ENCODE data around the gene ATP2A3. TPM values are rescaled to one million over a fixed set of nuclear protein-coding genes. Genes with fewer than 3 reads are reported as not detected.
"Not testable (repeated sequence)": the region's sequence is repeated elsewhere in the genome, so short reads cannot be mapped to it uniquely, and the experiment has no call there.

The ATP2A3 gene
- total RNA-seq, 1 donor from 2014 or later: 1.5 TPM

- Histone ChIP-seq H3K36me3 (ENCODE audit: insufficient read depth, low read length) (no peaks in the 10 kb centered on the region), H3K4me3 (ENCODE audit: insufficient read depth, low read depth, low read length) (no peak overlapping the region), H3K27ac (ENCODE audit: low read depth, low read length) (no peak overlapping the region), H3K4me1 (ENCODE audit: insufficient read depth, low read length) (no peaks in the 10 kb centered on the region), H3K9me3 (ENCODE audit: insufficient read depth, low read depth, low read length) (no peaks in the 10 kb centered on the region), H3K27me3 (ENCODE audit: insufficient read depth, low read length) (no peaks in the 10 kb centered on the region), H2AFZ (ENCODE audit: low read depth, low read length) (no peak overlapping the region), H4K20me1 (ENCODE audit: insufficient read depth, low read length) (no peaks in the 10 kb centered on the region), H3K9ac (ENCODE audit: low read length) (no peak overlapping the region), H3K79me2 (ENCODE audit: insufficient read depth, low read length) (no peaks in the 10 kb centered on the region), H3K4me2 (ENCODE audit: low read length) (no peak overlapping the region)
- no peak overlapping the region for H3K27ac Mint-ChIP-seq (ENCODE audit: unreplicated experiment)
- no peak overlapping the region for H3K4me3 Mint-ChIP-seq (ENCODE audit: unreplicated experiment)
- H3K36me3 Mint-ChIP-seq (ENCODE audit: low read depth, unreplicated experiment): no peaks in the 10 kb centered on the region
- no peak for DNase-seq (ENCODE audit: low read depth)
- no peaks in the 10 kb centered on the region for H3K4me1 Mint-ChIP-seq (ENCODE audit: low read depth, unreplicated experiment)
- peaks cover 4% of the 10 kb centered on the region for H3K27me3 Mint-ChIP-seq (ENCODE audit: low read depth, unreplicated experiment)
- no peak for TF ChIP-seq EZH2 (IDR thresholded peaks at IDR 0.05; ENCODE audit: insufficient read depth, low read length)
- no peak for TF ChIP-seq CTCF (IDR thresholded peaks at IDR 0.05; ENCODE audit: insufficient read depth, low read depth, low read length)
- FAIRE-seq: no peak
- H3K9me3 Mint-ChIP-seq (ENCODE audit: unreplicated experiment): peaks cover 20% of the 10 kb centered on the region
These were observed 30.0 kb upstream of the ATP2A3 start for GRCh38 chr17:3994221-3994576.

- DNase-seq (ENCODE audit: low read depth) (no peak), FAIRE-seq (no peak)
- Histone ChIP-seq H3K9ac (ENCODE audit: low read length) (no peak overlapping the region), H3K79me2 (ENCODE audit: insufficient read depth, low read length) (no peaks in the 10 kb centered on the region), H3K9me3 (ENCODE audit: insufficient read depth, low read depth, low read length) (no peaks in the 10 kb centered on the region), H2AFZ (ENCODE audit: low read depth, low read length) (no peak overlapping the region), H3K36me3 (ENCODE audit: insufficient read depth, low read length) (no peaks in the 10 kb centered on the region), H3K4me3 (ENCODE audit: insufficient read depth, low read depth, low read length) (no peak overlapping the region), H3K4me1 (ENCODE audit: insufficient read depth, low read length) (no peaks in the 10 kb centered on the region), H3K27me3 (ENCODE audit: insufficient read depth, low read length) (no peaks in the 10 kb centered on the region), H3K27ac (ENCODE audit: low read depth, low read length) (no peak overlapping the region), H3K4me2 (ENCODE audit: low read length) (no peak overlapping the region), H4K20me1 (ENCODE audit: insufficient read depth, low read length) (no peaks in the 10 kb centered on the region)
- Mint-ChIP-seq H3K4me3 (ENCODE audit: unreplicated experiment) (no peak overlapping the region), H3K27me3 (ENCODE audit: low read depth, unreplicated experiment) (peaks cover 4% of the 10 kb centered on the region), H3K27ac (ENCODE audit: unreplicated experiment) (no peak overlapping the region), H3K36me3 (ENCODE audit: low read depth, unreplicated experiment) (no peaks in the 10 kb centered on the region), H3K9me3 (ENCODE audit: unreplicated experiment) (peaks cover 20% of the 10 kb centered on the region), H3K4me1 (ENCODE audit: low read depth, unreplicated experiment) (no peaks in the 10 kb centered on the region)
- no peak for TF ChIP-seq EZH2 (IDR thresholded peaks at IDR 0.05; ENCODE audit: insufficient read depth, low read length)
- no peak for TF ChIP-seq CTCF (IDR thresholded peaks at IDR 0.05; ENCODE audit: insufficient read depth, low read depth, low read length)
These were observed 29.4 kb upstream of the ATP2A3 start for GRCh38 chr17:3993493-3994220.

- H3K36me3 ChIP-seq (ENCODE audit: insufficient read depth, low read length): no peaks in the 10 kb centered on the region
- H3K79me2 ChIP-seq (ENCODE audit: insufficient read depth, low read length): no peaks in the 10 kb centered on the region
- Mint-ChIP-seq H3K36me3 (ENCODE audit: low read depth, unreplicated experiment) (no peaks in the 10 kb centered on the region), H3K4me3 (ENCODE audit: unreplicated experiment) (no peak overlapping the region), H3K9me3 (ENCODE audit: unreplicated experiment) (peaks cover 18% of the 10 kb centered on the region), H3K4me1 (ENCODE audit: low read depth, unreplicated experiment) (no peaks in the 10 kb centered on the region), H3K27me3 (ENCODE audit: low read depth, unreplicated experiment) (peaks cover 4% of the 10 kb centered on the region), H3K27ac (ENCODE audit: unreplicated experiment) (no peak overlapping the region)
- no peak for TF ChIP-seq EZH2 (IDR thresholded peaks at IDR 0.05; ENCODE audit: insufficient read depth, low read length)
- TF ChIP-seq CTCF (IDR thresholded peaks at IDR 0.05; ENCODE audit: insufficient read depth, low read depth, low read length): no peak
- FAIRE-seq (no peak), DNase-seq (ENCODE audit: low read depth) (no peak)
- no peak overlapping the region for H3K9ac ChIP-seq (ENCODE audit: low read length)
- no peaks in the 10 kb centered on the region for H3K27me3 ChIP-seq (ENCODE audit: insufficient read depth, low read length)
- H3K27ac ChIP-seq (ENCODE audit: low read depth, low read length): no peak overlapping the region
- no peaks in the 10 kb centered on the region for H3K4me1 ChIP-seq (ENCODE audit: insufficient read depth, low read length)
- H3K4me3 ChIP-seq (ENCODE audit: insufficient read depth, low read depth, low read length): no peak overlapping the region
- no peaks in the 10 kb centered on the region for H4K20me1 ChIP-seq (ENCODE audit: insufficient read depth, low read length)
- H3K9me3 ChIP-seq (ENCODE audit: insufficient read depth, low read depth, low read length): no peaks in the 10 kb centered on the region
- no peak overlapping the region for H3K4me2 ChIP-seq (ENCODE audit: low read length)
- H2AFZ ChIP-seq (ENCODE audit: low read depth, low read length): no peak overlapping the region
These were observed 28.1 kb upstream of the ATP2A3 start for GRCh38 chr17:3992370-3992769.

GRCh38 chr17:3991699-3992098, 27.5 kb upstream of the ATP2A3 start:
- not testable (repeated sequence) for H3K4me3 Mint-ChIP-seq (ENCODE audit: unreplicated experiment); H3K27ac ChIP-seq (ENCODE audit: low read depth, low read length); H3K36me3 Mint-ChIP-seq (ENCODE audit: low read depth, unreplicated experiment); H3K27ac Mint-ChIP-seq (ENCODE audit: unreplicated experiment); H2AFZ ChIP-seq (ENCODE audit: low read depth, low read length); H3K4me2 ChIP-seq (ENCODE audit: low read length); H3K9me3 ChIP-seq (ENCODE audit: insufficient read depth, low read depth, low read length); DNase-seq (ENCODE audit: low read depth); H3K4me1 Mint-ChIP-seq (ENCODE audit: low read depth, unreplicated experiment); H3K4me1 ChIP-seq (ENCODE audit: insufficient read depth, low read length); H3K27me3 ChIP-seq (ENCODE audit: insufficient read depth, low read length); H3K27me3 Mint-ChIP-seq (ENCODE audit: low read depth, unreplicated experiment); H3K9ac ChIP-seq (ENCODE audit: low read length); FAIRE-seq; H3K4me3 ChIP-seq (ENCODE audit: insufficient read depth, low read depth, low read length); H4K20me1 ChIP-seq (ENCODE audit: insufficient read depth, low read length); H3K36me3 ChIP-seq (ENCODE audit: insufficient read depth, low read length); H3K79me2 ChIP-seq (ENCODE audit: insufficient read depth, low read length)
- peaks cover 18% of the 10 kb centered on the region for H3K9me3 Mint-ChIP-seq (ENCODE audit: unreplicated experiment)

All from astrocyte (in vitro differentiated cells and primary cell).